ENCODE measurements around the gene TSPAN12.

The TSPAN12 gene

DNA sequence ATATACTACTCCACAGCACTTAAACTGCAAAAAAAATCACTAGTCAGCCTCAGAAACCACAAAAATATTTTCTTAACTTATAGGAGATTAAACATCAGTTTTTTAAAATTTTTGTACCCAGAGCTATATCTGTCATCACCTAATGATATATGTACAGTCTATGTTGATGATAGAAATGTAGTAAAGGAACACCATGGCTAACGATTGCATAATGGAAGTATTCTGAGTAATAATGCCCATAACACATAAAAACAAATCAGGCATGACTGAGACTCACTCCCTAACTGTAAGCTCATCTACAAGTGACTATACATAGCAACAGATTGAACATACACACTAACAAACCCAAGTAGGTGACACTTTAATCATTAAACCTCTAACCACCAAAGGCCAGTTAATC, 51.3 kb downstream of the TSPAN12 start:
- Histone ChIP-seq H3K27me3 (ENCODE audit: insufficient read depth, poor library complexity, severe bottlenecking) (no peaks in the 10 kb centered on the region), H3K27ac (replicated peaks) (no peak overlapping the region), H3K4me3 (replicated peaks; ENCODE audit: insufficient read depth, low read length) (no peak overlapping the region)
- DNase-seq (ENCODE audit: low read depth in 1 of 2, low spot score in 1 of 2), result no peak
- TF ChIP-seq GABPA (IDR thresholded peaks at IDR 0.05; ENCODE audit: low read depth), result no peak
- no peak for TF ChIP-seq SPI1 (IDR thresholded peaks at IDR 0.05; ENCODE audit: borderline replicate concordance, low read depth)
- TF ChIP-seq, protein P1, sequence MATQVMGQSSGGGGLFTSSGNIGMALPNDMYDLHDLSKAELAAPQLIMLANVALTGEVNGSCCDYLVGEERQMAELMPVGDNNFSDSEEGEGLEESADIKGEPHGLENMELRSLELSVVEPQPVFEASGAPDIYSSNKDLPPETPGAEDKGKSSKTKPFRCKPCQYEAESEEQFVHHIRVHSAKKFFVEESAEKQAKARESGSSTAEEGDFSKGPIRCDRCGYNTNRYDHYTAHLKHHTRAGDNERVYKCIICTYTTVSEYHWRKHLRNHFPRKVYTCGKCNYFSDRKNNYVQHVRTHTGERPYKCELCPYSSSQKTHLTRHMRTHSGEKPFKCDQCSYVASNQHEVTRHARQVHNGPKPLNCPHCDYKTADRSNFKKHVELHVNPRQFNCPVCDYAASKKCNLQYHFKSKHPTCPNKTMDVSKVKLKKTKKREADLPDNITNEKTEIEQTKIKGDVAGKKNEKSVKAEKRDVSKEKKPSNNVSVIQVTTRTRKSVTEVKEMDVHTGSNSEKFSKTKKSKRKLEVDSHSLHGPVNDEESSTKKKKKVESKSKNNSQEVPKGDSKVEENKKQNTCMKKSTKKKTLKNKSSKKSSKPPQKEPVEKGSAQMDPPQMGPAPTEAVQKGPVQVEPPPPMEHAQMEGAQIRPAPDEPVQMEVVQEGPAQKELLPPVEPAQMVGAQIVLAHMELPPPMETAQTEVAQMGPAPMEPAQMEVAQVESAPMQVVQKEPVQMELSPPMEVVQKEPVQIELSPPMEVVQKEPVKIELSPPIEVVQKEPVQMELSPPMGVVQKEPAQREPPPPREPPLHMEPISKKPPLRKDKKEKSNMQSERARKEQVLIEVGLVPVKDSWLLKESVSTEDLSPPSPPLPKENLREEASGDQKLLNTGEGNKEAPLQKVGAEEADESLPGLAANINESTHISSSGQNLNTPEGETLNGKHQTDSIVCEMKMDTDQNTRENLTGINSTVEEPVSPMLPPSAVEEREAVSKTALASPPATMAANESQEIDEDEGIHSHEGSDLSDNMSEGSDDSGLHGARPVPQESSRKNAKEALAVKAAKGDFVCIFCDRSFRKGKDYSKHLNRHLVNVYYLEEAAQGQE (IDR thresholded peaks at IDR 0.05; ENCODE audit: insufficient replicate concordance, low read depth), result no peak
- TF ChIP-seq POLR2AphosphoS5 (IDR thresholded peaks at IDR 0.05; ENCODE audit: low read depth), result no peak
- TF ChIP-seq CTCF (IDR thresholded peaks at IDR 0.05; ENCODE audit: insufficient read depth, low read length), result no peak

- Histone ChIP-seq H3K27ac (replicated peaks) (no peak overlapping the region), H3K4me3 (replicated peaks; ENCODE audit: insufficient read depth, low read length) (no peak overlapping the region), H3K27me3 (ENCODE audit: insufficient read depth, poor library complexity, severe bottlenecking) (no peaks in the 10 kb centered on the region)
- TF ChIP-seq GABPA (IDR thresholded peaks at IDR 0.05; ENCODE audit: low read depth) (no peak), CTCF (IDR thresholded peaks at IDR 0.05; ENCODE audit: insufficient read depth, low read length) (peak; percentile 60), SPI1 (IDR thresholded peaks at IDR 0.05; ENCODE audit: borderline replicate concordance, low read depth) (no peak), POLR2AphosphoS5 (IDR thresholded peaks at IDR 0.05; ENCODE audit: low read depth) (no peak)
- TF ChIP-seq, protein P1 (IDR thresholded peaks at IDR 0.05; ENCODE audit: insufficient replicate concordance, low read depth), result no peak
- DNase-seq (ENCODE audit: low read depth in 1 of 2, low spot score in 1 of 2), result peak in 1 of 2 experiments; percentile 41
Observed at GRCh38 chr7:120805636-120806388, 52.1 kb downstream of the TSPAN12 start.

- H3K27me3 ChIP-seq (ENCODE audit: insufficient read depth, poor library complexity, severe bottlenecking), result no peaks in the 10 kb centered on the region
- no peak for DNase-seq (ENCODE audit: low read depth in 1 of 2, low spot score in 1 of 2)
- H3K27ac ChIP-seq (replicated peaks), result no peak overlapping the region
- no peak overlapping the region for H3K4me3 ChIP-seq (replicated peaks; ENCODE audit: insufficient read depth, low read length)
- TF ChIP-seq, protein P1 (IDR thresholded peaks at IDR 0.05; ENCODE audit: insufficient replicate concordance, low read depth), result no peak
- TF ChIP-seq SPI1 (IDR thresholded peaks at IDR 0.05; ENCODE audit: borderline replicate concordance, low read depth), result no peak
- TF ChIP-seq GABPA (IDR thresholded peaks at IDR 0.05; ENCODE audit: low read depth), result no peak
- no peak for TF ChIP-seq POLR2AphosphoS5 (IDR thresholded peaks at IDR 0.05; ENCODE audit: low read depth)
- TF ChIP-seq CTCF (IDR thresholded peaks at IDR 0.05; ENCODE audit: insufficient read depth, low read length), result no peak
Observed at GRCh38 chr7:120802751-120803150, 55.2 kb downstream of the TSPAN12 start.

All from HL-60 (cell line).